HEK293 (cell line): ENCODE measurements around the gene RIPK3.

Experiments
- CTCF ChIA-PET: fragments of 350-600 bp; formaldehyde crosslinking; extraction: SDS; loops from one replicate; lab custom pipeline; 2021; ENCODE audit warnings: antibody characterized with exemption; lab: Yijun Ruan, JAX
- POLR2A ChIA-PET: fragments of 300-600 bp; formaldehyde crosslinking; extraction: SDS; loops from one replicate; lab custom pipeline; 2020; ENCODE audit warnings: antibody characterized with exemption, inconsistent platforms; lab: Yijun Ruan, JAX
- H3K27ac ChIP-seq: fragments of 200-500 bp; sonication (Bioruptor generic); 2 replicates; pipeline ENCODE4 v1.5.1; 2014; ENCODE audit warnings: low read depth, low read length, control low read depth, inconsistent platforms; ENCODE audit errors: extremely low read depth
- H3K36me3 ChIP-seq, 2 experiments: fragments of 200-500 bp in 1 of 2; sonication (Bioruptor generic) in 1 of 2; 1 replicate in 1 of 2; 2 replicates in 1 of 2; pipeline ENCODE4 v1.5.1; 2014 to 2017; ENCODE audit warnings: inconsistent platforms in 2 of 2, low read length in 2 of 2; ENCODE audit not compliant: control insufficient read depth in 2 of 2, insufficient read depth in 1 of 2
- H3K4me1 ChIP-seq: fragments of 200-500 bp; sonication (Bioruptor generic); 2 replicates; pipeline ENCODE4 v1.5.1; 2014; ENCODE audit warnings: mild to moderate bottlenecking, low read length, inconsistent platforms; ENCODE audit not compliant: control insufficient read depth, insufficient read depth
- H3K4me3 ChIP-seq: 2 replicates; pipeline ENCODE4 v1.5.1; 2011; ENCODE audit warnings: low read depth, mild to moderate bottlenecking, control low read depth, low read length, moderate library complexity
- H3K9me3 ChIP-seq: fragments of 200-500 bp; sonication (Bioruptor generic); 2 replicates; pipeline ENCODE4 v1.5.1; 2014; ENCODE audit warnings: low read depth, low read length, inconsistent platforms; ENCODE audit not compliant: control insufficient read depth, insufficient read depth
- KLF1 ChIP-seq: fragments of 450-650 bp; formaldehyde crosslinking; IDR thresholded peaks from 2 replicates; pipeline ENCODE4 v1.5.1; 2016; ENCODE audit warnings: missing biosample characterization, missing genetic modification characterization
- KLF8 ChIP-seq: fragments of 450-650 bp; formaldehyde crosslinking; IDR thresholded peaks from 2 replicates; pipeline ENCODE4 v1.5.1; 2016; ENCODE audit warnings: missing biosample characterization, missing genetic modification characterization
- KLF9 ChIP-seq: fragments of 450-650 bp; formaldehyde crosslinking; IDR thresholded peaks from 2 replicates; pipeline ENCODE4 v1.5.1; 2016; ENCODE audit warnings: missing biosample characterization, missing genetic modification characterization, low read depth
- OVOL3 ChIP-seq: fragments of 450-650 bp; formaldehyde crosslinking; IDR thresholded peaks from 2 replicates; pipeline ENCODE4 v1.5.1; 2016; ENCODE audit warnings: missing biosample characterization, missing genetic modification characterization
- RBAK ChIP-seq: fragments of 450-650 bp; formaldehyde crosslinking; IDR thresholded peaks from 2 replicates; pipeline ENCODE4 v1.5.1; 2016; ENCODE audit warnings: missing biosample characterization, missing genetic modification characterization
- SETDB1 ChIP-seq: IDR thresholded peaks from one replicate; pipeline ENCODE4 v1.6.1; 2017; ENCODE audit warnings: mild to moderate bottlenecking, low read length, moderate library complexity, mixed read lengths; ENCODE audit not compliant: insufficient read length
- TCF7L2 ChIP-seq: IDR thresholded peaks from 2 replicates; pipeline ENCODE4 v1.6.1; 2011; ENCODE audit warnings: low read depth, mild to moderate bottlenecking, inconsistent platforms, low read length, moderate library complexity, borderline replicate concordance
- ZNF133 ChIP-seq: fragments of 450-650 bp; formaldehyde crosslinking; IDR thresholded peaks from 2 replicates; pipeline ENCODE4 v1.5.1; 2016; ENCODE audit warnings: missing biosample characterization, missing genetic modification characterization
- ZNF140 ChIP-seq: fragments of 450-650 bp; formaldehyde crosslinking; IDR thresholded peaks from 2 replicates; pipeline ENCODE4 v1.5.1; 2016; ENCODE audit warnings: missing biosample characterization, missing genetic modification characterization
- ZNF202 ChIP-seq: fragments of 450-650 bp; formaldehyde crosslinking; IDR thresholded peaks from 2 replicates; pipeline ENCODE4 v1.5.1; 2016; ENCODE audit warnings: missing biosample characterization, missing genetic modification characterization, borderline replicate concordance
- ZNF223 ChIP-seq: fragments of 450-650 bp; formaldehyde crosslinking; IDR thresholded peaks from 2 replicates; pipeline ENCODE4 v1.5.1; 2016; ENCODE audit warnings: missing biosample characterization, missing genetic modification characterization
- ZNF292 ChIP-seq: fragments of 450-650 bp; formaldehyde crosslinking; IDR thresholded peaks from 2 replicates; pipeline ENCODE4 v1.5.1; 2016; ENCODE audit warnings: low read depth, missing biosample characterization, missing genetic modification characterization, borderline replicate concordance
- ZNF394 ChIP-seq: fragments of 450-650 bp; formaldehyde crosslinking; IDR thresholded peaks from 2 replicates; pipeline ENCODE4 v1.5.1; 2016; ENCODE audit warnings: missing biosample characterization, missing genetic modification characterization, mild to moderate bottlenecking, moderate library complexity, borderline replicate concordance
- ZNF404 ChIP-seq: fragments of 450-650 bp; formaldehyde crosslinking; IDR thresholded peaks from 2 replicates; pipeline ENCODE4 v1.5.1; 2017; ENCODE audit warnings: missing biosample characterization, missing genetic modification characterization
- ZNF585B ChIP-seq: fragments of 450-650 bp; formaldehyde crosslinking; IDR thresholded peaks from 2 replicates; pipeline ENCODE4 v1.5.1; 2016; ENCODE audit warnings: missing biosample characterization, missing genetic modification characterization
- ZNF664 ChIP-seq: fragments of 450-650 bp; formaldehyde crosslinking; IDR thresholded peaks from 2 replicates; pipeline ENCODE4 v1.5.1; 2016; ENCODE audit warnings: missing biosample characterization, missing genetic modification characterization
- ZSCAN16 ChIP-seq: fragments of 450-650 bp; formaldehyde crosslinking; IDR thresholded peaks from 2 replicates; pipeline ENCODE4 v1.5.1; 2016; ENCODE audit warnings: missing biosample characterization, missing genetic modification characterization
- ZSCAN30 ChIP-seq: fragments of 450-650 bp; IDR thresholded peaks from 2 replicates; pipeline ENCODE4 v1.5.1; 2018; ENCODE audit warnings: missing biosample characterization, mild to moderate bottlenecking, missing genetic modification characterization, moderate library complexity
- TF ChIP-seq, protein P1 (sequence below): fragments of 450-650 bp; formaldehyde crosslinking; IDR thresholded peaks from 2 replicates; pipeline ENCODE4 v1.5.1; 2016; ENCODE audit warnings: missing biosample characterization, missing genetic modification characterization, borderline replicate concordance
- TF ChIP-seq, protein P2 (sequence below): fragments of 450-650 bp; formaldehyde crosslinking; IDR thresholded peaks from 2 replicates; pipeline ENCODE4 v1.5.1; 2017; ENCODE audit warnings: missing biosample characterization, missing genetic modification characterization
- TF ChIP-seq, protein P3 (sequence below): fragments of 450-650 bp; formaldehyde crosslinking; IDR thresholded peaks from 2 replicates; pipeline ENCODE4 v1.5.1; 2017; ENCODE audit warnings: missing biosample characterization, missing genetic modification characterization
- TF ChIP-seq, protein P4 (sequence below): fragments of 450-650 bp; formaldehyde crosslinking; conservative IDR thresholded peaks from 2 replicates; pipeline ENCODE4 v1.5.1; 2016; ENCODE audit warnings: low read depth, missing biosample characterization, missing genetic modification characterization
- TF ChIP-seq, protein P5 (sequence below): fragments of 450-650 bp; formaldehyde crosslinking; IDR thresholded peaks from 2 replicates; pipeline ENCODE4 v1.5.1; 2016; ENCODE audit warnings: missing biosample characterization, missing genetic modification characterization

Gene RIPK3

DNA sequence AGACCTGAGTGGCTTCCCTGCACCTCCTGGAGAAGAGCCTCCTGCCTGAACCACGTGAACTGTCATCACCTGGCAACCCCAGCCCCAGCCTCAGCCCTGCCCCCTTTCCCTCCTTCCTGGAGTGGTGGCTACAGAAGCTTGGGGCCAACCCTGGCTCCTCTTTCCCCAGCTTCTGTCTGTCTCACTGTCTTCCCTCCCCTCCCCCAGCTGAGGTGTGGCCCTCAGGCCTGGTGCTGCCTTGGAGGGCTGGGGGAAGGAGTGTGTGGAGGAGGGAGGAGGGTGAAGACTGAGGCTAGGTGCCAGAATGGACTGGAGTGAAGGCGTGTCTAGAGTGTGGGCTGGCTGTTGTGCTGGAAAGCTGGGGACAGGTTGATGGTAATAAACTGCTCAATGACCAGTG is 37.9 kb upstream of the RIPK3 start:
- H3K27ac ChIP-seq: no peak overlapping the region
- H3K36me3 ChIP-seq: peaks cover 0 to 48% of the 10 kb centered on the region in 2 experiments; a peak in 1 of 3 replicates
- ChIA-PET CTCF (interaction anchor here (0.9 to 1.7 kb wide), 4 partner anchors 12 to 269 kb away, joined by 3 to 7 read pairs (median 4); no protein-coding TSS in a partner anchor), POLR2A (interaction anchor here (0.7 to 1.2 kb wide), 6 partner anchors 11 to 267 kb away, joined by 3 to 4 read pairs (median 3); partner anchors contain the start of genes CBLN3, KHNYN and NYNRIN)
- no peak overlapping the region for H3K4me3 ChIP-seq
- H3K4me1 ChIP-seq: peaks cover 12% of the 10 kb centered on the region
- no peaks in the 10 kb centered on the region for H3K9me3 ChIP-seq
- no peak for TF ChIP-seq ZNF292 (tag by site-specific recombination)
- no peak for TF ChIP-seq ZNF394
- no peak for TF ChIP-seq TCF7L2
- TF ChIP-seq, protein P1, sequence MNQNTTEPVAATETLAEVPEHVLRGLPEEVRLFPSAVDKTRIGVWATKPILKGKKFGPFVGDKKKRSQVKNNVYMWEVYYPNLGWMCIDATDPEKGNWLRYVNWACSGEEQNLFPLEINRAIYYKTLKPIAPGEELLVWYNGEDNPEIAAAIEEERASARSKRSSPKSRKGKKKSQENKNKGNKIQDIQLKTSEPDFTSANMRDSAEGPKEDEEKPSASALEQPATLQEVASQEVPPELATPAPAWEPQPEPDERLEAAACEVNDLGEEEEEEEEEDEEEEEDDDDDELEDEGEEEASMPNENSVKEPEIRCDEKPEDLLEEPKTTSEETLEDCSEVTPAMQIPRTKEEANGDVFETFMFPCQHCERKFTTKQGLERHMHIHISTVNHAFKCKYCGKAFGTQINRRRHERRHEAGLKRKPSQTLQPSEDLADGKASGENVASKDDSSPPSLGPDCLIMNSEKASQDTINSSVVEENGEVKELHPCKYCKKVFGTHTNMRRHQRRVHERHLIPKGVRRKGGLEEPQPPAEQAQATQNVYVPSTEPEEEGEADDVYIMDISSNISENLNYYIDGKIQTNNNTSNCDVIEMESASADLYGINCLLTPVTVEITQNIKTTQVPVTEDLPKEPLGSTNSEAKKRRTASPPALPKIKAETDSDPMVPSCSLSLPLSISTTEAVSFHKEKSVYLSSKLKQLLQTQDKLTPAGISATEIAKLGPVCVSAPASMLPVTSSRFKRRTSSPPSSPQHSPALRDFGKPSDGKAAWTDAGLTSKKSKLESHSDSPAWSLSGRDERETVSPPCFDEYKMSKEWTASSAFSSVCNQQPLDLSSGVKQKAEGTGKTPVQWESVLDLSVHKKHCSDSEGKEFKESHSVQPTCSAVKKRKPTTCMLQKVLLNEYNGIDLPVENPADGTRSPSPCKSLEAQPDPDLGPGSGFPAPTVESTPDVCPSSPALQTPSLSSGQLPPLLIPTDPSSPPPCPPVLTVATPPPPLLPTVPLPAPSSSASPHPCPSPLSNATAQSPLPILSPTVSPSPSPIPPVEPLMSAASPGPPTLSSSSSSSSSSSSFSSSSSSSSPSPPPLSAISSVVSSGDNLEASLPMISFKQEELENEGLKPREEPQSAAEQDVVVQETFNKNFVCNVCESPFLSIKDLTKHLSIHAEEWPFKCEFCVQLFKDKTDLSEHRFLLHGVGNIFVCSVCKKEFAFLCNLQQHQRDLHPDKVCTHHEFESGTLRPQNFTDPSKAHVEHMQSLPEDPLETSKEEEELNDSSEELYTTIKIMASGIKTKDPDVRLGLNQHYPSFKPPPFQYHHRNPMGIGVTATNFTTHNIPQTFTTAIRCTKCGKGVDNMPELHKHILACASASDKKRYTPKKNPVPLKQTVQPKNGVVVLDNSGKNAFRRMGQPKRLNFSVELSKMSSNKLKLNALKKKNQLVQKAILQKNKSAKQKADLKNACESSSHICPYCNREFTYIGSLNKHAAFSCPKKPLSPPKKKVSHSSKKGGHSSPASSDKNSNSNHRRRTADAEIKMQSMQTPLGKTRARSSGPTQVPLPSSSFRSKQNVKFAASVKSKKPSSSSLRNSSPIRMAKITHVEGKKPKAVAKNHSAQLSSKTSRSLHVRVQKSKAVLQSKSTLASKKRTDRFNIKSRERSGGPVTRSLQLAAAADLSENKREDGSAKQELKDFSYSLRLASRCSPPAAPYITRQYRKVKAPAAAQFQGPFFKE: no peak
- TF ChIP-seq, protein P2, sequence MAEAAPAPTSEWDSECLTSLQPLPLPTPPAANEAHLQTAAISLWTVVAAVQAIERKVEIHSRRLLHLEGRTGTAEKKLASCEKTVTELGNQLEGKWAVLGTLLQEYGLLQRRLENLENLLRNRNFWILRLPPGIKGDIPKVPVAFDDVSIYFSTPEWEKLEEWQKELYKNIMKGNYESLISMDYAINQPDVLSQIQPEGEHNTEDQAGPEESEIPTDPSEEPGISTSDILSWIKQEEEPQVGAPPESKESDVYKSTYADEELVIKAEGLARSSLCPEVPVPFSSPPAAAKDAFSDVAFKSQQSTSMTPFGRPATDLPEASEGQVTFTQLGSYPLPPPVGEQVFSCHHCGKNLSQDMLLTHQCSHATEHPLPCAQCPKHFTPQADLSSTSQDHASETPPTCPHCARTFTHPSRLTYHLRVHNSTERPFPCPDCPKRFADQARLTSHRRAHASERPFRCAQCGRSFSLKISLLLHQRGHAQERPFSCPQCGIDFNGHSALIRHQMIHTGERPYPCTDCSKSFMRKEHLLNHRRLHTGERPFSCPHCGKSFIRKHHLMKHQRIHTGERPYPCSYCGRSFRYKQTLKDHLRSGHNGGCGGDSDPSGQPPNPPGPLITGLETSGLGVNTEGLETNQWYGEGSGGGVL (tag by site-specific recombination): peak; percentile 83
- no peak for TF ChIP-seq ZNF223 (tag by site-specific recombination)
- TF ChIP-seq ZNF133 (tag by site-specific recombination): no peak
- TF ChIP-seq ZNF664 (tag by site-specific recombination): no peak
- no peak for TF ChIP-seq KLF8 (tag by site-specific recombination)
- TF ChIP-seq RBAK (tag by site-specific recombination): no peak
- TF ChIP-seq ZNF404 (tag by site-specific recombination): no peak
- TF ChIP-seq SETDB1: no peak
- TF ChIP-seq, protein P3, sequence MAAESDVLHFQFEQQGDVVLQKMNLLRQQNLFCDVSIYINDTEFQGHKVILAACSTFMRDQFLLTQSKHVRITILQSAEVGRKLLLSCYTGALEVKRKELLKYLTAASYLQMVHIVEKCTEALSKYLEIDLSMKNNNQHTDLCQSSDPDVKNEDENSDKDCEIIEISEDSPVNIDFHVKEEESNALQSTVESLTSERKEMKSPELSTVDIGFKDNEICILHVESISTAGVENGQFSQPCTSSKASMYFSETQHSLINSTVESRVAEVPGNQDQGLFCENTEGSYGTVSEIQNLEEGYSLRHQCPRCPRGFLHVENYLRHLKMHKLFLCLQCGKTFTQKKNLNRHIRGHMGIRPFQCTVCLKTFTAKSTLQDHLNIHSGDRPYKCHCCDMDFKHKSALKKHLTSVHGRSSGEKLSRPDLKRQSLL (tag by site-specific recombination): no peak
- no peak for TF ChIP-seq ZNF140 (tag by site-specific recombination)
- TF ChIP-seq, protein P4, sequence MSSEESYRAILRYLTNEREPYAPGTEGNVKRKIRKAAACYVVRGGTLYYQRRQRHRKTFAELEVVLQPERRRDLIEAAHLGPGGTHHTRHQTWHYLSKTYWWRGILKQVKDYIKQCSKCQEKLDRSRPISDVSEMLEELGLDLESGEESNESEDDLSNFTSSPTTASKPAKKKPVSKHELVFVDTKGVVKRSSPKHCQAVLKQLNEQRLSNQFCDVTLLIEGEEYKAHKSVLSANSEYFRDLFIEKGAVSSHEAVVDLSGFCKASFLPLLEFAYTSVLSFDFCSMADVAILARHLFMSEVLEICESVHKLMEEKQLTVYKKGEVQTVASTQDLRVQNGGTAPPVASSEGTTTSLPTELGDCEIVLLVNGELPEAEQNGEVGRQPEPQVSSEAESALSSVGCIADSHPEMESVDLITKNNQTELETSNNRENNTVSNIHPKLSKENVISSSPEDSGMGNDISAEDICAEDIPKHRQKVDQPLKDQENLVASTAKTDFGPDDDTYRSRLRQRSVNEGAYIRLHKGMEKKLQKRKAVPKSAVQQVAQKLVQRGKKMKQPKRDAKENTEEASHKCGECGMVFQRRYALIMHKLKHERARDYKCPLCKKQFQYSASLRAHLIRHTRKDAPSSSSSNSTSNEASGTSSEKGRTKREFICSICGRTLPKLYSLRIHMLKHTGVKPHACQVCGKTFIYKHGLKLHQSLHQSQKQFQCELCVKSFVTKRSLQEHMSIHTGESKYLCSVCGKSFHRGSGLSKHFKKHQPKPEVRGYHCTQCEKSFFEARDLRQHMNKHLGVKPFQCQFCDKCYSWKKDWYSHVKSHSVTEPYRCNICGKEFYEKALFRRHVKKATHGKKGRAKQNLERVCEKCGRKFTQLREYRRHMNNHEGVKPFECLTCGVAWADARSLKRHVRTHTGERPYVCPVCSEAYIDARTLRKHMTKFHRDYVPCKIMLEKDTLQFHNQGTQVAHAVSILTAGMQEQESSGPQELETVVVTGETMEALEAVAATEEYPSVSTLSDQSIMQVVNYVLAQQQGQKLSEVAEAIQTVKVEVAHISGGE (tag by site-specific recombination): no peak
- no peak for TF ChIP-seq ZSCAN30 (tag by site-specific recombination)
- TF ChIP-seq, protein P5, sequence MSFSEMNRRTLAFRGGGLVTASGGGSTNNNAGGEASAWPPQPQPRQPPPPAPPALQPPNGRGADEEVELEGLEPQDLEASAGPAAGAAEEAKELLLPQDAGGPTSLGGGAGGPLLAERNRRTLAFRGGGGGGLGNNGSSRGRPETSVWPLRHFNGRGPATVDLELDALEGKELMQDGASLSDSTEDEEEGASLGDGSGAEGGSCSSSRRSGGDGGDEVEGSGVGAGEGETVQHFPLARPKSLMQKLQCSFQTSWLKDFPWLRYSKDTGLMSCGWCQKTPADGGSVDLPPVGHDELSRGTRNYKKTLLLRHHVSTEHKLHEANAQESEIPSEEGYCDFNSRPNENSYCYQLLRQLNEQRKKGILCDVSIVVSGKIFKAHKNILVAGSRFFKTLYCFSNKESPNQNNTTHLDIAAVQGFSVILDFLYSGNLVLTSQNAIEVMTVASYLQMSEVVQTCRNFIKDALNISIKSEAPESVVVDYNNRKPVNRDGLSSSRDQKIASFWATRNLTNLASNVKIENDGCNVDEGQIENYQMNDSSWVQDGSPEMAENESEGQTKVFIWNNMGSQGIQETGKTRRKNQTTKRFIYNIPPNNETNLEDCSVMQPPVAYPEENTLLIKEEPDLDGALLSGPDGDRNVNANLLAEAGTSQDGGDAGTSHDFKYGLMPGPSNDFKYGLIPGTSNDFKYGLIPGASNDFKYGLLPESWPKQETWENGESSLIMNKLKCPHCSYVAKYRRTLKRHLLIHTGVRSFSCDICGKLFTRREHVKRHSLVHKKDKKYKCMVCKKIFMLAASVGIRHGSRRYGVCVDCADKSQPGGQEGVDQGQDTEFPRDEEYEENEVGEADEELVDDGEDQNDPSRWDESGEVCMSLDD (tag by site-specific recombination): no peak
- TF ChIP-seq ZSCAN16: no peak
- TF ChIP-seq ZNF202 (tag by site-specific recombination): no peak
- no peak for TF ChIP-seq OVOL3 (tag by site-specific recombination)
- TF ChIP-seq ZNF585B (tag by site-specific recombination): no peak
- TF ChIP-seq KLF1 (tag by site-specific recombination): peak; percentile 77
- TF ChIP-seq KLF9 (tag by site-specific recombination): no peak
